Astrocyte (in vitro differentiated cells and primary cell): ENCODE data around the gene MRPL19.

Experiments
- EZH2 ChIP-seq: IDR thresholded peaks from 2 replicates; pipeline ENCODE4 v1.6.1; 2012; ENCODE audit warnings: mild to moderate bottlenecking, low read length, inconsistent platforms; ENCODE audit not compliant: insufficient read depth
- TF ChIP-seq, protein P1 (sequence below): IDR thresholded peaks from 2 replicates; pipeline ENCODE4 v1.5.1; 2011; ENCODE audit warnings: low read depth, mild to moderate bottlenecking, inconsistent platforms, low read length, moderate library complexity; ENCODE audit not compliant: insufficient read depth

DNA sequence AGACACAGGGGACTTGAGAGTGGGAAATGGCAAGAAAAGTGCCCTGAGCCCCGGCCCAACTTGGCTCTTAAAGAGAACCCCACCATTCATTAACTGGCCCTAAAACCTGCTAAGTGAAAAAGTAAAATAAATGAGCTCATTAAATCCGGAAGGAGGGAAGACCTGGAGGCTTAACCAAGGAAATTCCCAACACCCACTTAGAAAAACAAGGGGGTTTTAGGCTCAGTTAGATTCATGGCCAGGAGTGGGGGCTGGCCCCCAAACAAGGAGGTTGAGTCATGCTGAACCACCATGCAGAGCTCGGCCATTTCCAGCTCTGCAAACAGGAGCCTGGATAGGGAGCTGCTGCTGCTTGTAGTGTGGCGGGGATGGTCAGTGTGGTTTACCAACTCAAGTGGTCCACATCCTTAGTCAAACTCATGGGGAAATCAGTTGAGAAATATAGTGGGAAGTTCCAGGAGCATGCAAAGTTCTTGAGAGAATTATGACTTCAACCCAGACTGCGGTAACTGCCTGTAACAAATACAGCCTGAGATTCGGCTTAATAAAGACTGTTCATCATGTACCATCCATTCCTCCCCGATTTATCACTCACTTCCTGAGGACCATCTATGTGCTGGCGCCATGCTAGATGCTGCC lies 39.7 kb upstream of the MRPL19 start:
- TF ChIP-seq, protein P1, sequence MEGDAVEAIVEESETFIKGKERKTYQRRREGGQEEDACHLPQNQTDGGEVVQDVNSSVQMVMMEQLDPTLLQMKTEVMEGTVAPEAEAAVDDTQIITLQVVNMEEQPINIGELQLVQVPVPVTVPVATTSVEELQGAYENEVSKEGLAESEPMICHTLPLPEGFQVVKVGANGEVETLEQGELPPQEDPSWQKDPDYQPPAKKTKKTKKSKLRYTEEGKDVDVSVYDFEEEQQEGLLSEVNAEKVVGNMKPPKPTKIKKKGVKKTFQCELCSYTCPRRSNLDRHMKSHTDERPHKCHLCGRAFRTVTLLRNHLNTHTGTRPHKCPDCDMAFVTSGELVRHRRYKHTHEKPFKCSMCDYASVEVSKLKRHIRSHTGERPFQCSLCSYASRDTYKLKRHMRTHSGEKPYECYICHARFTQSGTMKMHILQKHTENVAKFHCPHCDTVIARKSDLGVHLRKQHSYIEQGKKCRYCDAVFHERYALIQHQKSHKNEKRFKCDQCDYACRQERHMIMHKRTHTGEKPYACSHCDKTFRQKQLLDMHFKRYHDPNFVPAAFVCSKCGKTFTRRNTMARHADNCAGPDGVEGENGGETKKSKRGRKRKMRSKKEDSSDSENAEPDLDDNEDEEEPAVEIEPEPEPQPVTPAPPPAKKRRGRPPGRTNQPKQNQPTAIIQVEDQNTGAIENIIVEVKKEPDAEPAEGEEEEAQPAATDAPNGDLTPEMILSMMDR, result no peak
- TF ChIP-seq EZH2, result no peak
